Neural progenitor cell (in vitro differentiated cells): ENCODE measurements around the gene ATP1A2.

Experiments
- EZH2 ChIP-seq: fragments of 200-600 bp; sonication (generic); IDR thresholded peaks from 2 replicates; pipeline ENCODE4 v1.6.1; 2017; ENCODE audit warnings: antibody characterized with exemption, mild to moderate bottlenecking, moderate library complexity
- EZH2phosphoT487 ChIP-seq: fragments of 200-600 bp; sonication (generic); IDR thresholded peaks from 2 replicates; pipeline ENCODE4 v1.6.1; 2017; ENCODE audit warnings: antibody characterized with exemption
- TF ChIP-seq, protein P1 (sequence below): fragments of 200-600 bp; sonication (generic); IDR thresholded peaks from 2 replicates; pipeline ENCODE4 v1.5.1; 2017; ENCODE audit warnings: antibody characterized with exemption, mild to moderate bottlenecking

DNA sequence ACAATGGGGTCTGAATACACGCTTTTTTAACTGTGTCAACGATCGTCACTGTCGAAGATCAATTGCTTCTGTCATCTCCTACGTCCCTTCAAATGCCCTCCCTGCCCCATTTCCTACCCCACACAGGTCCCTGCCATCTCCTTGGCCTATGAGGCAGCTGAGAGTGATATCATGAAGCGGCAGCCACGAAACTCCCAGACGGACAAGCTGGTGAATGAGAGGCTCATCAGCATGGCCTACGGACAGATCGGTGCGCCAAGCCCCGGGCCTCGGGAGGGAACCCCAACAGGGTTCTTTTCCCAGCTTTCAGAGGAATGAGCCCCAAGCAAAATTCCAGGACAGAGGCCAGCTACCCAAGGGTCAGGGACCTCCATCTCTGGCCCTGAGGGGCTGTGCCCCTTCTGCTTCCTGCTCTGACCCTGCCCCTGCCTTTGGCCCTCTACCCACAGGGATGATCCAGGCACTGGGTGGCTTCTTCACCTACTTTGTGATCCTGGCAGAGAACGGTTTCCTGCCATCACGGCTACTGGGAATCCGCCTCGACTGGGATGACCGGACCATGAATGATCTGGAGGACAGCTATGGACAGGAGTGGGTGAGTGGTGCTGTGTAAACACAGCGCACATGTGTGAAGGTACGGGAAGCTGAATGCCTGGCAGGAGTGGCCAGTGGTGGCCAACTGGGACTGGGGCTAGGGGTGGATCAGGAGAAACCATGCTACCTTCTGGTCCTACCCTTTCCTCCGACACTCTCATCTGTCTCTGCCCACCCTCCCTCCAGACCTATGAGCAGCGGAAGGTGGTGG, 20.8 kb downstream of the ATP1A2 start:
- TF ChIP-seq EZH2 (no peak), EZH2phosphoT487 (no peak)
- TF ChIP-seq, protein P1, sequence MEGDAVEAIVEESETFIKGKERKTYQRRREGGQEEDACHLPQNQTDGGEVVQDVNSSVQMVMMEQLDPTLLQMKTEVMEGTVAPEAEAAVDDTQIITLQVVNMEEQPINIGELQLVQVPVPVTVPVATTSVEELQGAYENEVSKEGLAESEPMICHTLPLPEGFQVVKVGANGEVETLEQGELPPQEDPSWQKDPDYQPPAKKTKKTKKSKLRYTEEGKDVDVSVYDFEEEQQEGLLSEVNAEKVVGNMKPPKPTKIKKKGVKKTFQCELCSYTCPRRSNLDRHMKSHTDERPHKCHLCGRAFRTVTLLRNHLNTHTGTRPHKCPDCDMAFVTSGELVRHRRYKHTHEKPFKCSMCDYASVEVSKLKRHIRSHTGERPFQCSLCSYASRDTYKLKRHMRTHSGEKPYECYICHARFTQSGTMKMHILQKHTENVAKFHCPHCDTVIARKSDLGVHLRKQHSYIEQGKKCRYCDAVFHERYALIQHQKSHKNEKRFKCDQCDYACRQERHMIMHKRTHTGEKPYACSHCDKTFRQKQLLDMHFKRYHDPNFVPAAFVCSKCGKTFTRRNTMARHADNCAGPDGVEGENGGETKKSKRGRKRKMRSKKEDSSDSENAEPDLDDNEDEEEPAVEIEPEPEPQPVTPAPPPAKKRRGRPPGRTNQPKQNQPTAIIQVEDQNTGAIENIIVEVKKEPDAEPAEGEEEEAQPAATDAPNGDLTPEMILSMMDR, result no peak
